Type B pancreatic cell (in vitro differentiated cells): Measurements from ENCODE around the gene MECP2. TPM values are rescaled to one million over a fixed set of nuclear protein-coding genes. Genes with fewer than 3 reads are reported as not detected.

Experiments
- DNase-seq: peaks from one replicate; pipeline ENCODE4 v3.0.0; 2021; ENCODE audit warnings: mixed read lengths; ENCODE audit not compliant: unreplicated experiment; ENCODE audit errors: extremely low spot score
- H3K27ac Mint-ChIP-seq: 2 replicates; pipeline ENCODE4 v1.8.0; 2021; ENCODE audit warnings: mild to moderate bottlenecking, mixed read lengths
- H3K27me3 Mint-ChIP-seq: 2 replicates; pipeline ENCODE4 v1.8.0; 2021; ENCODE audit warnings: mixed read lengths
- H3K36me3 Mint-ChIP-seq: 2 replicates; pipeline ENCODE4 v1.8.0; 2021; ENCODE audit warnings: mixed read lengths
- H3K4me1 Mint-ChIP-seq: one replicate; pipeline ENCODE4 v1.8.0; 2021; ENCODE audit warnings: mixed read lengths; ENCODE audit not compliant: unreplicated experiment
- H3K4me3 Mint-ChIP-seq: 2 replicates; pipeline ENCODE4 v1.8.0; 2021; ENCODE audit warnings: mild to moderate bottlenecking, mixed read lengths
- H3K9me3 Mint-ChIP-seq: 2 replicates; pipeline ENCODE4 v1.8.0; 2021; ENCODE audit warnings: mixed read lengths
- CTCF ChIP-seq: fragments of 200-600 bp; sonication (generic); conservative IDR thresholded peaks from 2 replicates; pipeline ENCODE4 v1.5.0; 2021; ENCODE audit warnings: antibody characterized with exemption, mild to moderate bottlenecking
- total RNA-seq: library from RNA; stranded (reverse); gene quantifications from 2 replicates; pipeline ENCODE4 v1.2.1, GENCODE V29; 2021; ENCODE audit warnings: low replicate concordance

Gene MECP2
- total RNA-seq, 1 donor from 2014 or later = 37.7 TPM

DNA sequence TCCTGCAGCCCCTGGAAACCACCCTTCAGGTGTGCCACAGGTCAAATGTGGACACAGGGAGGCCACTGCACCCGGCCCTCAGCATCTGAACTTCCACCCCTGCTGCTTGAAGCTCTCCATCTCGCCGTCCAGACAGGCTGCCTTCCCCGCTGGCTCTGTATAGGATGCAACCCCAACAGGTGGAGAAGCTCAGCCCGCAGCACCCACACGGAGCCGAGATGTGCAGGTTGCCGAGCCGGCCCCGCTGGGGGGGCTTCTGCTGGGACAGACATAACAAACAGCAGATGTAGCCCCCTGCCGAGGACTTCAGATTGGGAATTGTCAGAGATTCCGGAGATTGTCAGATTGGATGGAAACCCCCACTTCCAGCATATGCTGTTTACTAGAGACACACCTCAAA, 104.4 kb downstream of the MECP2 start:
- no peaks in the 10 kb centered on the region for H3K27me3 Mint-ChIP-seq
- no peaks in the 10 kb centered on the region for H3K9me3 Mint-ChIP-seq
- H3K36me3 Mint-ChIP-seq = no peaks in the 10 kb centered on the region
- H3K4me1 Mint-ChIP-seq = no peaks in the 10 kb centered on the region
- no peak overlapping the region for H3K4me3 Mint-ChIP-seq
- DNase-seq = no peak
- TF ChIP-seq CTCF = no peak
- no peak overlapping the region for H3K27ac Mint-ChIP-seq

- Mint-ChIP-seq H3K4me1 (no peaks in the 10 kb centered on the region), H3K27me3 (no peaks in the 10 kb centered on the region), H3K27ac (no peak overlapping the region), H3K9me3 (no peaks in the 10 kb centered on the region), H3K36me3 (no peaks in the 10 kb centered on the region), H3K4me3 (no peak overlapping the region)
- DNase-seq = no peak
- no peak for TF ChIP-seq CTCF
These were observed 105.3 kb downstream of the MECP2 start for GRCh38 chrX:153992180-153992579.

DNA sequence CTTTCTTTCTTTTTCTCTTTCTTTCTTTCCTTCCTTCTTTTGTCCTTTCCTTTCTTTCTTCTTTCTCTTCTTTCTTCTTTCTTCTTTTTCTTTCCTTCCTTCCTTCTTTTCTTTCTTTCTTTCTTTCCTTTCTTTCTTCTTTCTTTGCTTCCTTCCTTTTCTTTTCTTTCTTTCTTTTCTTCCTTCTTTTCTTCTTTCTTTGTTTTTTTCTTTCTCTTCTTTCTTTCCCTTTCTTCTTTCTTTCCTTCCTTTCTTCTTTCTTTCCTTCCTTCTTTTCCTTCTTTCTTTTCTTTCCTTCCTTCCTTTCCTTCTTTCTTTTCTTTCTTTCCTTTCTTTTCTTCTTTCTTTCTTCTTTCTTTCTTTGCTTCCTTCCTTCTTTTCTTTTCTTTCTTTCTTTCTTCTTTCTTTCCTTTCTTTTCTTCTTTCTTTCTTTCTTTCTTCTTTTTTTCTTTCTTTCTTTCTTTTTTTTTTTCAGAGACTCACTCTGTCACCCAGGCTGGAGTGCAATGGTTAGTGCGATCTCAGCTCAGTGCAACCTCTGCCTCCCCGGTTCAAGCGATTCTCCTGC, 106.4 kb downstream of the MECP2 start:
- no peaks in the 10 kb centered on the region for H3K27me3 Mint-ChIP-seq
- no peak overlapping the region for H3K27ac Mint-ChIP-seq
- no peak for TF ChIP-seq CTCF
- no peaks in the 10 kb centered on the region for H3K4me1 Mint-ChIP-seq
- H3K9me3 Mint-ChIP-seq = no peaks in the 10 kb centered on the region
- DNase-seq = no peak
- no peaks in the 10 kb centered on the region for H3K36me3 Mint-ChIP-seq
- H3K4me3 Mint-ChIP-seq = no peak overlapping the region

- H3K9me3 Mint-ChIP-seq = no peaks in the 10 kb centered on the region
- no peak overlapping the region for H3K27ac Mint-ChIP-seq
- TF ChIP-seq CTCF = no peak
- no peaks in the 10 kb centered on the region for H3K27me3 Mint-ChIP-seq
- H3K4me1 Mint-ChIP-seq = no peaks in the 10 kb centered on the region
- no peak overlapping the region for H3K4me3 Mint-ChIP-seq
- no peaks in the 10 kb centered on the region for H3K36me3 Mint-ChIP-seq
- no peak for DNase-seq
These were observed 107.4 kb downstream of the MECP2 start for GRCh38 chrX:153989973-153990655.

DNA sequence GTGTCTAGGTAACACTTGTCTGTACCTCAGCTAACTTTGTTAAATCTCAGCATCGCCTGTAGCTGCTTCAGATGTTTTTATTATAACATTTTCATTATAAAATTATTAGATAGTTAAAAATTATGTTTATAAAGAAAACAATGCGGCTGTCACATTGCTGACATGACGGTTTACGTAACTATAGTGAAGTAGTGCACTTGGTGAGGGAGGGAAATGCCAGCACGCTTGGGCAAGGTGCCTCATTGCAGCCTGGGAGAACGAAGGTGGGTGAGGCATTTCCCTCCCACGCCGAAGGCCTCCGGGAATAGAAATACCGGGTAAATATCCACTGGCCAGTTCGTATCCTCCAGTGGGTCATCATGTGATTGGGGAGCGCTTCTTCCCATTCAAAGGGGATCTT, 109.0 kb downstream of the MECP2 start:
- Mint-ChIP-seq H3K27me3 (no peaks in the 10 kb centered on the region), H3K4me1 (no peaks in the 10 kb centered on the region), H3K4me3 (no peak overlapping the region), H3K27ac (no peak overlapping the region), H3K9me3 (no peaks in the 10 kb centered on the region), H3K36me3 (no peaks in the 10 kb centered on the region)
- no peak for DNase-seq
- no peak for TF ChIP-seq CTCF
